A673 (cell line): ENCODE data around the gene HMCN1.

Source experiments
- EZH2 ChIP-seq: fragments of 200-600 bp; sonication (generic); IDR thresholded peaks from 2 replicates; pipeline ENCODE4 v1.6.1; 2017; ENCODE audit warnings: borderline replicate concordance, low read depth, mild to moderate bottlenecking, mixed read lengths, antibody characterized with exemption, low read length; ENCODE audit not compliant: poor library complexity, severe bottlenecking
- TF ChIP-seq, protein P1 (sequence below): fragments of 300-800, 200-600 bp; sonication (generic); conservative IDR thresholded peaks from 2 replicates; pipeline ENCODE4 v1.5.1; 2017; ENCODE audit warnings: low read depth, mild to moderate bottlenecking, antibody characterized with exemption, low read length, moderate library complexity, mixed read lengths

DNA sequence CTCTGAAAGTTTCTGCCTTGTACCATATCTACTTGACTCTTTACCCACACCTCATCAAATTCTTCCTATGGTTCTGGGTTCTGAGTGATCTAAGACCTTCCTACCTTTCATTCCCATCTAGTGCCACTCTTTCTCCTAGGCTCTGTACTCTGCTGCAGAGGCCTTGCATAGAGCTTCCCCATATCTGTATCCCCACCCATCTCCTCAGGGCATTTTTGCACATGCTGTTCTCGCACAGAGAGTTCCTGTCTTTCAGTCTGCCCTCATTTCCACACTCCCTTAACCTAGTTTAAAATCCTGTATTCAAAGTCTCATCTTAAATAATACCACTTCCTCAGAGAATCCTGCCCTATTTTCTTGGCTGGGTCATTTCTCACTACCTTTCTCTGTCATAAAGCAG lies 114.8 kb downstream of the HMCN1 start:
- no peak for TF ChIP-seq EZH2
- TF ChIP-seq, protein P1, sequence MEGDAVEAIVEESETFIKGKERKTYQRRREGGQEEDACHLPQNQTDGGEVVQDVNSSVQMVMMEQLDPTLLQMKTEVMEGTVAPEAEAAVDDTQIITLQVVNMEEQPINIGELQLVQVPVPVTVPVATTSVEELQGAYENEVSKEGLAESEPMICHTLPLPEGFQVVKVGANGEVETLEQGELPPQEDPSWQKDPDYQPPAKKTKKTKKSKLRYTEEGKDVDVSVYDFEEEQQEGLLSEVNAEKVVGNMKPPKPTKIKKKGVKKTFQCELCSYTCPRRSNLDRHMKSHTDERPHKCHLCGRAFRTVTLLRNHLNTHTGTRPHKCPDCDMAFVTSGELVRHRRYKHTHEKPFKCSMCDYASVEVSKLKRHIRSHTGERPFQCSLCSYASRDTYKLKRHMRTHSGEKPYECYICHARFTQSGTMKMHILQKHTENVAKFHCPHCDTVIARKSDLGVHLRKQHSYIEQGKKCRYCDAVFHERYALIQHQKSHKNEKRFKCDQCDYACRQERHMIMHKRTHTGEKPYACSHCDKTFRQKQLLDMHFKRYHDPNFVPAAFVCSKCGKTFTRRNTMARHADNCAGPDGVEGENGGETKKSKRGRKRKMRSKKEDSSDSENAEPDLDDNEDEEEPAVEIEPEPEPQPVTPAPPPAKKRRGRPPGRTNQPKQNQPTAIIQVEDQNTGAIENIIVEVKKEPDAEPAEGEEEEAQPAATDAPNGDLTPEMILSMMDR = no peak
